T-helper 17 cell (primary cell): ENCODE results near the gene ZNF723. TPM values are rescaled to one million over a fixed set of nuclear protein-coding genes. Genes with fewer than 3 reads are reported as not detected.
"Not testable (repeated sequence)": the region's sequence is repeated elsewhere in the genome, so short reads cannot be mapped to it uniquely, and the experiment has no call there.

Experiments used
- ATAC-seq: fragments of 150-1000 bp; cut with Tn5 transposase; 2 replicates; pipeline ENCODE4 v1.10.0; 2021; ENCODE audit warnings: mild to moderate bottlenecking, moderate library complexity
- DNase-seq, 3 donors: peaks; one replicate each; pipeline versions ENCODE4 v3.0.0 to v3.0.0-alpha.2; 2020 to 2021
- H3K9me3 ChIP-seq: one replicate; pipeline ENCODE4 v1.7.0; 2013; ENCODE audit warnings: low read length, mild to moderate bottlenecking; ENCODE audit not compliant: control insufficient read depth, poor library complexity, severe bottlenecking
- H3K27ac Mint-ChIP-seq: one replicate; pipeline ENCODE4 v1.8.0; 2022; ENCODE audit warnings: mild to moderate bottlenecking, moderate library complexity, mixed read lengths
- H3K27me3 Mint-ChIP-seq: one replicate; pipeline ENCODE4 v1.8.0; 2022; ENCODE audit warnings: mixed read lengths
- H3K36me3 Mint-ChIP-seq: one replicate; pipeline ENCODE4 v1.8.0; 2022; ENCODE audit warnings: low read depth, mixed read lengths
- H3K4me1 Mint-ChIP-seq: one replicate; pipeline ENCODE4 v1.8.0; 2022; ENCODE audit warnings: mild to moderate bottlenecking, mixed read lengths
- H3K4me3 Mint-ChIP-seq: one replicate; pipeline ENCODE4 v1.8.0; 2022; ENCODE audit warnings: mild to moderate bottlenecking, moderate library complexity, mixed read lengths
- total RNA-seq, 4 donors: library from RNA in 2 of 4; stranded (reverse) in 2 of 4; gene quantifications; one replicate each; pipeline ENCODE4 v1.2.3 and lab custom pipeline; 2022 to 2026

ZNF723 gene
- not detected for total RNA-seq
- 0 reads per million in 2 donors for total RNA-seq (lab: John Stamatoyannopoulos, UW)

GRCh38 chr19:22832031-22832762, at the start of gene ZNF723:
TSS of gene ZNF723 (plus strand) at chr19:22832291. CDS start at chr19:22832380, 89 bp downstream.
- no peak for ATAC-seq
- no peak within 1 kb of the TSS for H3K4me3 Mint-ChIP-seq

GRCh38 chr19:22783651-22784410, 48.3 kb upstream of the ZNF723 start, which contains the start of gene ZNF99:
TSS of gene ZNF99 (minus strand) at chr19:22784151. CDS start at chr19:22784016, 135 bp downstream.
- ATAC-seq (peak; percentile 36), DNase-seq (no peak)
- H3K4me3 Mint-ChIP-seq = no peak within 1 kb of the TSS
- no peaks in the 10 kb centered on the region for H3K36me3 Mint-ChIP-seq
- H3K9me3 ChIP-seq = no peaks in the 10 kb centered on the region
- H3K4me1 Mint-ChIP-seq = no peaks in the 10 kb centered on the region
- H3K27me3 Mint-ChIP-seq = no peaks in the 10 kb centered on the region
- no peak within 1 kb of the TSS for H3K27ac Mint-ChIP-seq

More at GRCh38 chr19:22832031-22832762, at the start of gene ZNF723:
- H3K27ac Mint-ChIP-seq = no peak within 1 kb of the TSS
- no peaks in the 10 kb centered on the region for H3K9me3 ChIP-seq
- DNase-seq = no peak
- no peaks in the 10 kb centered on the region for H3K27me3 Mint-ChIP-seq
- no peaks in the 10 kb centered on the region for H3K36me3 Mint-ChIP-seq
- H3K4me1 Mint-ChIP-seq = no peaks in the 10 kb centered on the region

DNA sequence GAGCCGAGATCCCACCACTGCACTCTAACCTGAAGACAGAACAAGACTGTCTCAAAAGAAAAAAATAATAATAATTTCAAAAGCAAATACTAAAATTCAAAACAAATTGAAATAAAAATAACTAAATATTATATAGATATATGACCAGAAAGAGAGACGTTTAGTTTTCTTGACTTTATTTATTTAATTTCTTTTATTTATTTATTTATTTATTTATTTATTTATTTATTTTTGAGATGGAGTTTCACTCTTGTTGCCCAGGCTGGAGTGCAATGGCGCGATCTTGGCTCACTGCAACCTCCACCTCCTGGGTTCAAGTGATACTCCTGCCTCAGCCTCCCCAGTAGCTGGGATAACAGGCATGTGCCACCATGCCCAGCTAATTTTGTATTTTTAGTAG, 39.2 kb upstream of the ZNF723 start:
- H3K4me1 Mint-ChIP-seq = not testable (repeated sequence)

GRCh38 chr19:22797040-22797439, 35.1 kb upstream of the ZNF723 start:
- Mint-ChIP-seq H3K27ac (no peak overlapping the region), H3K36me3 (no peaks in the 10 kb centered on the region), H3K4me1 (no peaks in the 10 kb centered on the region), H3K27me3 (no peaks in the 10 kb centered on the region), H3K4me3 (no peak overlapping the region)
- H3K9me3 ChIP-seq = no peaks in the 10 kb centered on the region
- no peak for ATAC-seq
- DNase-seq = no peak

More for the DNA sequence above, 39.2 kb upstream of the ZNF723 start:
- ATAC-seq, H3K27ac Mint-ChIP-seq, DNase-seq, H3K36me3 Mint-ChIP-seq, H3K27me3 Mint-ChIP-seq, H3K4me3 Mint-ChIP-seq, H3K9me3 ChIP-seq: not testable (repeated sequence)

DNA sequence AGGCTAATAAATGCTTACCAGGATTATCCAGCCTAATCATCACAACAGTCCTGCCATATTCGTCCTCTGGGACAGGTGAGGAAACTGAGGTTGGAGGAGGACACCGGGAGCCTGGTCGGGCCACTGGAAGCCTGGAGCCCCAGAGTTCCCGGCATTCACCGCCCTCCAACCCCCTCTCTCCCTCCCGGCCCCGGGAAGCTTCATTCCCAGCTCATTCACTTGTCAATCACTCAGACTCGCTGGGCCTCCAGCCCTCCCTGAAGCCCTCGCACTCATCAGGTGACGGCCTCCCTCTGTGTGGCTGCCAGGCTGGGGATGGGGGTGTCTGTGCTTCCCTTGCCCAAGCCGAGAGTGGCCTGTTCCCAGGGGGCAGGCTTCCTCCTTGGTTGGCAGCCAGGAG, 25.7 kb upstream of the ZNF723 start:
- H3K27me3 Mint-ChIP-seq = no peaks in the 10 kb centered on the region
- ATAC-seq = no peak
- no peak overlapping the region for H3K27ac Mint-ChIP-seq
- no peak for DNase-seq
- H3K9me3 ChIP-seq = peaks cover 3% of the 10 kb centered on the region
- no peak overlapping the region for H3K4me3 Mint-ChIP-seq
- H3K4me1 Mint-ChIP-seq = no peaks in the 10 kb centered on the region
- no peaks in the 10 kb centered on the region for H3K36me3 Mint-ChIP-seq

DNA sequence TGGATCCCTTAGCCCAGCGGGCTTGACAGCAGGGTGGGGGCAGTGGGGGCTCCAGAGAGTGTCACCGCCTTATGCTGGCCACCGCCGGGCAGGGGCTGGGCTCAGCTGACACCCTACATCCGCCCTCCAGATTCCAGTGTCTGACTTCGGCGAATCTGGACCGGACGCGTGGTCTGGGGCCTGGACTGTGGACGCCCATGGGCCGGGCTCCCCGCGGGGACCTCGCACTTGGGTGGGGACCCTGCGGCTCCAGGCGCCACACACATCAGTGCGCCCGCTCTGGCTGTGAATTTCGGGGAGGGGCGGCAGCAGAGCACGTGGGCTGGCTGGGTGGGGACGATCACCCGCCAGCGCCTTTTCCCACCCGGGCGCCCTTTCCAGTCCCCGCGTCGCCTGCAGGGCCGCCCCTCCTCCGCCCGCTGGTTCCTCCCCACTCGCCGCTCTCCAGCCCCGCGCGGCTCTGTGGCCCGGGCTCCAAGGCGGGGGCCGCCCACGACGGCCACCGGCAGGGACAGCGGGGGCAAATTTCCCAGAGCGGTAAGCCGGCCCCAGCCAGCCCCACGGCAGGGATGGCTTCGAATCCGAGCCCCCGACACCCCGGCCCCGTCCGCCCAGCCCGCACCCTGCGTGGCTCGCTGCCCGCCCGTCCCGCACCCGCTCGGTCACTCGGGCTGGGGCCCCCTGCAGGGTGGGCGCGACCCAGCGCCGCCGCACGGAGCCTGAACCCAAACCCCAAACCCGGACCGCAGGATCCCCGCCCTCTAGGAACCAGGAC, 24.8 kb upstream of the ZNF723 start:
- ATAC-seq = no peak
- peaks cover 3% of the 10 kb centered on the region for H3K9me3 ChIP-seq
- H3K4me3 Mint-ChIP-seq = no peak overlapping the region
- no peaks in the 10 kb centered on the region for H3K27me3 Mint-ChIP-seq
- no peaks in the 10 kb centered on the region for H3K4me1 Mint-ChIP-seq
- no peak overlapping the region for H3K27ac Mint-ChIP-seq
- H3K36me3 Mint-ChIP-seq = no peaks in the 10 kb centered on the region
- DNase-seq = no peak

DNA sequence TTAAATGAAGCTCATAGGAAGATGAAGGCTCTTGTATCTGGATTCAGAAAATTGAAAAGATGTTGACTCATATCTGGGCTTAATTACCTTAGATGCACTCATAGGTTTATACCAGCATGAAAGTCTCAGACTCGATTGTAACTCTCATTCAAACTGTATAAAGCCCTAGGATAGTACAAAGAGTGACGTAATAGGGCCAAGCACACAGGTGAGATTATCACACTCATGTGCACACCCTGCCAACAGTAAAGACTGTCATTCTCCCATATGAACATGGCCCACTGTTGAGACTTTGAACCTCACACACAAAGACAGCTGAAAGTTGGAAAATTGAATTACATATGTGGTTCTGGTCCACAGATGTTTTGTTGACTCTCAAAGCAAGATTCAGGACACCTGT, 18.0 kb upstream of the ZNF723 start:
- Mint-ChIP-seq H3K27me3 (no peaks in the 10 kb centered on the region), H3K4me3 (no peak overlapping the region), H3K4me1 (no peaks in the 10 kb centered on the region), H3K36me3 (no peaks in the 10 kb centered on the region), H3K27ac (no peak overlapping the region)
- no peak for DNase-seq
- no peak for ATAC-seq
- no peaks in the 10 kb centered on the region for H3K9me3 ChIP-seq

DNA sequence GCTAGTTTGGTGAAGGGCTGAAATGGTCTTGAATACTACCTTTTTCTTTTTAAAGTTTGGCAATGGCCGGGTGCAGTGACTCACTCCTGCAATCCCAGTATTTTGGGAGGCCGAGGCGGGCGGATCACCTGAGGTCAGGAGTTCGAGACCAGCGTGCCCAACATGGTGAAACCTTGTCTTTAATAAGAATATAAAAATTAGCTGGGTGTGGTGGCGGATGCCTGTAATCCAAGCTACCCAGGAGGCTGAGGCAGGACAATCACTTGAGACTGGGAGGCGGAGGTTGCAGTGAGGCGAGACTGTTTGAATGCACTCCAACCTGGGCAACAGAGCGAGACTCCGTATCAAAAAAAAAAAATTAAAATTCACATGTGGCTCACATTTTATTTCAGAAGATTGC, 880 bp upstream of the ZNF723 start:
- DNase-seq = no peak
- H3K27me3 Mint-ChIP-seq = no peaks in the 10 kb centered on the region
- no peaks in the 10 kb centered on the region for H3K9me3 ChIP-seq
- no peak overlapping the region for H3K27ac Mint-ChIP-seq
- H3K36me3 Mint-ChIP-seq = no peaks in the 10 kb centered on the region
- H3K4me1 Mint-ChIP-seq = no peaks in the 10 kb centered on the region
- H3K4me3 Mint-ChIP-seq = no peak overlapping the region
- ATAC-seq = no peak

DNA sequence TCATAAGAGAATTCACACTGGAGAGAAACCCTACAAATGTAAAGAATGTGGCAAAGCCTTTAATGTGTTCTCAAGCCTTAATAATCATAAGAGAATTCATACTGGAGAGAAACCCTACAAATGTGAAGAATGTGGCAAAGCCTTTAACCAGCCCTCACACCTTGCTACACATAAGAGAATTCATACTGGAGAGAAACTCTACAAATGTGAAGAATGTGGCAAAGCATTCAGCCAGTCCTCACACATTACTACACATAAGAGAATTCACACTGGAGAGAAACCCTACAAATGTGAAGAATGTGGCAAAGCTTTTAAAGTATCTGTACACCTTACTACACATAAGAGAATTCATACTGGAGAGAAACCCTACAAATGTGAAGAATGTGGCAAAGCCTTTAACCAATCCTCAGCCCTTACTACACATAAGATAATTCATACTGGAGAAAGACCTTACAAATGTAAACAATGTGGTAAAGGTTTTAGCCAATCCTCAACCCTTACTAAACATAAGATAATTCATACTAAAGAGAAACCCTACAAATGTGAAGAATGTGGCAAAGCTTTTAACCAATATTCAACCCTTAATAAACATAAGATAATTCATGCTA, 25.7 kb downstream of the ZNF723 start:
- not testable (repeated sequence) for H3K36me3 Mint-ChIP-seq, H3K4me3 Mint-ChIP-seq, H3K27me3 Mint-ChIP-seq, H3K27ac Mint-ChIP-seq, DNase-seq, H3K4me1 Mint-ChIP-seq, ATAC-seq
- peaks cover 12% of the 10 kb centered on the region for H3K9me3 ChIP-seq

- H3K9me3 ChIP-seq = no peaks in the 10 kb centered on the region
- Mint-ChIP-seq H3K36me3 (no peaks in the 10 kb centered on the region), H3K27ac (no peak overlapping the region), H3K27me3 (no peaks in the 10 kb centered on the region), H3K4me3 (no peak overlapping the region), H3K4me1 (no peaks in the 10 kb centered on the region)
- no peak for ATAC-seq
- DNase-seq = no peak
These were observed 50.7 kb downstream of the ZNF723 start for GRCh38 chr19:22882797-22883196.

- ATAC-seq = no peak
- H3K27me3 Mint-ChIP-seq = no peaks in the 10 kb centered on the region
- no peaks in the 10 kb centered on the region for H3K36me3 Mint-ChIP-seq
- H3K27ac Mint-ChIP-seq = no peak overlapping the region
- no peak overlapping the region for H3K4me3 Mint-ChIP-seq
- DNase-seq = no peak
- peaks cover under 1% of the 10 kb centered on the region for H3K9me3 ChIP-seq
- no peaks in the 10 kb centered on the region for H3K4me1 Mint-ChIP-seq
These were observed 61.8 kb downstream of the ZNF723 start for GRCh38 chr19:22893855-22894270.

DNA sequence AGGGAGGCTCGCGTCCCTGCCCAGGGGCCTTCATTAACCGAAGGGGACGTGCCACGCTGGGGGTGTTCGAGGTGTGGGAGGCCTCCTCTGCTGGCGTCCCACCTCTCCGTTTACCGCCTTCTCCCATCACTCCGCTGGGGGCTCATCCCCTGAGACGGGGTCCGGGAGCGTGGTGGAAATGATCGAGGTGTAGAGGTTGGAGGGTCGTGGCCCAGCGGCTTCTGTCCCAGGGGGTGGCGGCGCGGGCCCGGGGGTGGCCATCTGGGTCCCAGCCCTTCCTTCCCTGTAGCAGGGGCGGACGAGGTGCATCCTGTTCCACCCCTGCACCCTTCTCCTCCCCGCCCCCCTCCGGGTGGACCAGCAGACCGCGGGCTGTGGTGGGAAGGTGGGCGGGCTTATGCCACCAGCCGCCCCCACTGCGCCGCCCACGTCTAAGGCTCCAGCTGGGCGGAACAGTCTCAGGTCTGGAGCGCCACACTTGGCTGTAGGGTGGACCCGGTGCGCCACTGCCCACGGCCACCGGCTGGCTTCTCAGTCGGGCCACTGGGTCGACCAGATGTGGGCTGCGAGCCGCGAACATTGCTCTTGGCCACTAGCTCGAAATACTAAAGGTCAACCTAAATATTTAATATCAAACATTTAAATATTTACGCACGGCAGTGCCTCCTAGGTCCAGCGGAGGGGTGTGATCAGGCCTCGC, 69.5 kb downstream of the ZNF723 start:
- Mint-ChIP-seq H3K4me3 (no peak overlapping the region), H3K27ac (no peak overlapping the region), H3K27me3 (no peaks in the 10 kb centered on the region), H3K36me3 (no peaks in the 10 kb centered on the region), H3K4me1 (no peaks in the 10 kb centered on the region)
- peaks cover 6% of the 10 kb centered on the region for H3K9me3 ChIP-seq
- DNase-seq (no peak), ATAC-seq (no peak)
